Stimulated activated memory B cell treated with anti-CD40 and anti-IgM and Interleukin-4, amounts not matched to agents 10 μg/mL and 1 μg/mL and 100 μg/mL, for 72 hours (primary cell): ENCODE data around the gene HNMT.

ENCODE experiments used
- ATAC-seq: fragments of 150-1000 bp; cut with Tn5 transposase; 2 replicates; pipeline ENCODE4 v1.10.0; 2021
- H3K27ac Mint-ChIP-seq: one replicate; pipeline ENCODE4 v1.8.0; 2022; ENCODE audit warnings: mild to moderate bottlenecking, mixed read lengths
- H3K27me3 Mint-ChIP-seq: one replicate; pipeline ENCODE4 v1.8.0; 2022; ENCODE audit warnings: mixed read lengths
- H3K36me3 Mint-ChIP-seq: one replicate; pipeline ENCODE4 v1.8.0; 2022; ENCODE audit warnings: mixed read lengths
- H3K4me1 Mint-ChIP-seq: one replicate; pipeline ENCODE4 v1.8.0; 2022; ENCODE audit warnings: mixed read lengths
- H3K4me3 Mint-ChIP-seq: one replicate; pipeline ENCODE4 v1.8.0; 2022; ENCODE audit warnings: mild to moderate bottlenecking, moderate library complexity, mixed read lengths
- H3K9me3 Mint-ChIP-seq: one replicate; pipeline ENCODE4 v1.8.0; 2022; ENCODE audit warnings: mixed read lengths

The HNMT gene

DNA sequence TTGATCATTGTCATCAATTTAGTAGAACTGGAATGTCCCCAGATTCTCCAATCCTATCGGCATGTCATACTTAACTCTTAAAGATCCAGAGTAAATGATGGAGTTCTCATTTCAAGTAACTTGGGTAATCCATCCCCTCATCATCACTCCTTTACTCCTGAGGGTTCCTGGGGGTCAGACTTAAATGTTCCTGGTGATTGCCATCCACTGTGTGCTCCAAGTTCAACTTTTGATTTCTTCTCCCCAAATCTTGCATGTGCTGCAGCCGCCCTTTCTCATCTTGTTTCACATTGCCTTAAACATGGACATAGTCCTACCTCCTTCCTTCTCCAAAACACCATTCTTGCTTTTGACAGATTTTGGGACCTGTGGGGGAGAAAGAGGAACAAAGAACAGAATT, 43.2 kb downstream of the HNMT start:
- Mint-ChIP-seq H3K4me1 (no peaks in the 10 kb centered on the region), H3K36me3 (no peaks in the 10 kb centered on the region), H3K9me3 (peaks cover 6% of the 10 kb centered on the region), H3K27ac (no peak overlapping the region), H3K4me3 (no peak overlapping the region), H3K27me3 (no peaks in the 10 kb centered on the region)
- ATAC-seq = no peak

DNA sequence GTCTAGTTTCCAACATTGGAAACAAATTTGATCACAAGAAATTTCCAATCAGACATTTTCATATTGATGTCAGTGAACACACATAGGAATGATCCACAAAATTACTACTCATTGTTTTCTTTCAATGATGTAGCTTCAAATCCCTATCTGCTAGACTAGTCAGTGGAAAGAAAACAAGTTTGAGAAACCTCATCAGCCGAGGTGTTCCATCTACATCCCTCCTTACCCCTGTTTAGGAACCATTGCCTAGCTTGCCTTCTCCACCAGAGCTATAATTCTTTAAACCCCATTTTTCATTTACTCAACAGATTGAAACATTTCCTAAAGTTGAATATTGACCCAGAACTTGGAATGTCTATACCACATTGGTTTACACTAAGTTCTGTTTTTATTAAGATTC, 45.3 kb downstream of the HNMT start:
- H3K36me3 Mint-ChIP-seq = no peaks in the 10 kb centered on the region
- H3K27ac Mint-ChIP-seq = no peak overlapping the region
- H3K27me3 Mint-ChIP-seq = no peaks in the 10 kb centered on the region
- H3K4me3 Mint-ChIP-seq = no peak overlapping the region
- no peak for ATAC-seq
- H3K4me1 Mint-ChIP-seq = no peaks in the 10 kb centered on the region
- H3K9me3 Mint-ChIP-seq = peaks cover 6% of the 10 kb centered on the region

DNA sequence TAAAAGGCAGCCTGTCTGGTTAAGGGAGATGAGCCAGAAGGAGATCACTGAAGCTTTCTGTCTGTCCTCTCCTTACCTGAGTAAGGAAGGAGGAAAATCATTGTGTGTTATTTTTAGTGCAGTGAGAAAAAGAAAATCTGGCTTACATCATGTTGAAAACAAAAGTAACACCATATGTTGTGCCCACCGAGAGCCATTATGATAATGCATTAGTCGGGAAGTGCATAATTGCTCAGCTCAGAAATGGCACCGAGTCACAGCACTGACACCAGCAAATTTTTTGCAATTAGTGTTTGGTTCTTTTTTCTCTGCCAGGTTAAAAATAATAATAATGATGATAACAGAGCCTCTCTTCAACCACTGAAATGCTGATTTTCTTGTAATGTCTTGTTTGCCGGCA, 46.6 kb downstream of the HNMT start:
- Mint-ChIP-seq H3K4me1 (no peaks in the 10 kb centered on the region), H3K36me3 (no peaks in the 10 kb centered on the region), H3K27ac (no peak overlapping the region), H3K4me3 (no peak overlapping the region), H3K27me3 (no peaks in the 10 kb centered on the region), H3K9me3 (peaks cover 6% of the 10 kb centered on the region)
- ATAC-seq = no peak

DNA sequence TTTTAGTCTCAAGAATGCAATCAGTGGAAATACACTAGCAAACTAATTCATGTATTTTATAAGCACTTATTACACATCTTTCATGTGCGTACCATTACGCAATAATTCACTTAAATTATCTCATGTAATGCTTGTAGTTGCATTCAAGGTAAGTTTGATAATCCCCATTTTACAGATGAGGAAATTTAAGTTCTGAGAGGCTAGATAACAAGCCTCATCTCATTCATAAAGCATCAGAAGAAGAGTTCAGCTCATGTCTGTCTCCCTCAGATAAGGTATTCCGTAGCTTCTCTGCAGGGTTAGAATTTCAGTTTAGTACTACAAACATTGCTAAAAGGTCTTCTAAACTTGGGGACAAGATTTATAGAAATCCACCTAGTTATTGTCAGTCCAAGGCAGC, 47.8 kb downstream of the HNMT start:
- H3K27ac Mint-ChIP-seq = no peak overlapping the region
- no peaks in the 10 kb centered on the region for H3K27me3 Mint-ChIP-seq
- peaks cover 6% of the 10 kb centered on the region for H3K9me3 Mint-ChIP-seq
- H3K4me1 Mint-ChIP-seq = no peaks in the 10 kb centered on the region
- no peaks in the 10 kb centered on the region for H3K36me3 Mint-ChIP-seq
- H3K4me3 Mint-ChIP-seq = no peak overlapping the region
- ATAC-seq = no peak

DNA sequence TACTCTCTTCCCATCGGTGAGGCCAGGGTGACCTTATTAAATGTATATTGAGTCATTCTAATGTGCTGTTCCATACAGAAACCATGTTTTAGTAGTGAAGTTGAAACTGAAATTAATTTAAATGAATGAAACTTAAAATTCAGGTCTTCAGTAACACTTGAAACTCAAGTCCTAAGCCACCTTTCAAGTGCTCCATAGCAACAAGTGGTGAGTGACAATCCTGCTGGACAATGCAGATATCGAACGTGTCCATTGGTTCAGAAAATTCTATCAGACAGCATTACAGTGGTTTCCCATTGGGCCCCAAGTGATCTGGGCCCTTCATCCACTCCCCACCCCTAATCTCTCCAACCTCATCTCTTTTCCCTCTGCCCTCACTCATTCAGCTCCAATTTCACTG, 48.7 kb downstream of the HNMT start:
- no peaks in the 10 kb centered on the region for H3K36me3 Mint-ChIP-seq
- peak; percentile 20 for ATAC-seq
- no peaks in the 10 kb centered on the region for H3K27me3 Mint-ChIP-seq
- no peak overlapping the region for H3K4me3 Mint-ChIP-seq
- no peaks in the 10 kb centered on the region for H3K4me1 Mint-ChIP-seq
- no peak overlapping the region for H3K27ac Mint-ChIP-seq
- peaks cover 2% of the 10 kb centered on the region for H3K9me3 Mint-ChIP-seq

DNA sequence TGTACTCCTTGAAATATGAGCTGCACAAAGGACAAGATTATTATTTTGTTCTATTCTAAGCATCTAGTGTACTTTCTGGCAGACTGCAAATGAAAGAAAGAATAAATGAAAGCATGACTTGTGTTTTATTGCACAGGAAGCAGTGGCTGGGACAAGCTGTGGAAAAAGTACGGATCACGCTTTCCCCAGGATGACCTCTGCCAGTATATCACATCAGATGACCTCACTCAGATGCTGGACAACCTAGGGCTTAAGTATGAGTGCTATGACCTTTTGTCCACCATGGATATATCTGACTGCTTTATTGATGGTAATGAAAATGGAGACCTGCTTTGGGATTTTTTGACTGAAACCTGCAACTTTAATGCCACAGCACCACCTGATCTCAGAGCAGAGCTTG, 49.4 kb downstream of the HNMT start:
- no peaks in the 10 kb centered on the region for H3K36me3 Mint-ChIP-seq
- no peaks in the 10 kb centered on the region for H3K9me3 Mint-ChIP-seq
- H3K4me1 Mint-ChIP-seq = no peaks in the 10 kb centered on the region
- H3K27ac Mint-ChIP-seq = no peak overlapping the region
- no peak overlapping the region for H3K4me3 Mint-ChIP-seq
- H3K27me3 Mint-ChIP-seq = no peaks in the 10 kb centered on the region
- ATAC-seq = no peak

DNA sequence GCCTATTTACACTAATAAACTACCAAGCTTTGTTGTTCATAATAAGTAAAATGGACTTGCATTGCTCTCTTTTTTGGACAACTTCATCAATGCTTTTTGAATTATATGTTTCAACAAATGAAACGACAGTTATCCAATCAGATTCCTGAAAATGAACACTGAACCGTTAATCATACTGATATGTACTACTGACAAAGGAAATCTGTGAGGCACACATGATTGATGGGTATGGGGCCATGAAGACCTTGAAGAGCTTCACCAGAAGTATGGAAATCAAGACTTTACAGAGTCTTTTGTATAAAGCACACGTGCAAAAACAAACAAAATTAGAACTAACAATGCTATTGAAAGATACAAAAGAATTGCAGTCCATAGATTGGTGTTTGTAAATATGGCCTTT, 51.2 kb downstream of the HNMT start:
- no peaks in the 10 kb centered on the region for H3K27me3 Mint-ChIP-seq
- H3K9me3 Mint-ChIP-seq = no peaks in the 10 kb centered on the region
- H3K4me3 Mint-ChIP-seq = no peak overlapping the region
- H3K27ac Mint-ChIP-seq = no peak overlapping the region
- no peaks in the 10 kb centered on the region for H3K4me1 Mint-ChIP-seq
- no peak for ATAC-seq
- no peaks in the 10 kb centered on the region for H3K36me3 Mint-ChIP-seq

DNA sequence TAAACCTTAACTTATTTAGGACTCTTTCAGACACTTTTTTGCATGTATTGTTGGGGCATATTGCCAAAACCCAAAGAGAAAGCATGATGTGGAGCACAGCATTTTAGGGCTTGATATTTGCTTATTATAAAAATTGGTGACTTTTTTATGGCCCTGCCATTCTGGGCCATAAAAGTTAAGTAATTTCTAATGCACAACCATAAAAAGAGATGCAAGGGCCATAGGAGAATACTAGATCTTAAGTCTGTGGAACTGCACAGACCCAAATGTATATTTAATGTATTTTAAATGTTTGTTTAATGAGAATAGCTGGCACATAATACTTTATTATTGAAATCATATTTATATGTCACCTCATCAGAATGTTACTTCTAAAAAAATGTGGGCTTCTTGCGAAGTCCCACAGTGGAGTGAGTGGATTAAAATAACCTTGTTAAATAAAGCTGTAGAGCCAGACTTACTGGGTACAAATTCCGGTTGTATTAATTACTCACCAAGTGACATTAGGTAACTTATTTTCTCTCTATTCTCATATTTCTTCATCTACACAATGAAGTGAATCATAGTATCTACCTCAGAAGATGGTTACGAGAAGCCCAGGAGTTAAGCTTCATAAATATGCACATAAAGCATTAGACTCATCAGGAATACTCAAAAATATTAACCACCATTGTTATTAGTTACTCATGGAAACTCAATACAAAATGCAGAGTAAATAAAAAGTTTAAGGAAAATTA, 52.2 kb downstream of the HNMT start:
- no peak overlapping the region for H3K4me3 Mint-ChIP-seq

DNA sequence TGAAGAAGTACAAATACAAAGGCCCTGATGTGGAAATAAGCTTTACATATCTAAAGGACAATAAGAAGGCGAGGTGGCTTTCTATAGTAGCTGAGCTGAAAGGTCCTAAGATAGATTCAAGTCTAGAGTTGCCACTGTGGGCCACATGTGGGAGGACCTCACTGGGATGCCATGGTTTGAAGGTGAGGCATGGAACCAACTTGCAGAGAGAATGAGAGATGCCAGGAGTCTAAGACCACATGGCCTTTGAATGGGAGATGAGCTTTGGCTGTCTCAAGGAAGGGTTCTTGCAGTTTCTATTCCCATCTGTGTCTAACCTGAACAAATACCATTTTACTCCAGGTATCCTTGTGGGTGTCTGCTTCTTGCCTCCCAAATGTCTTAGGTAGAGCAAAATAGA, 53.6 kb downstream of the HNMT start:
- Mint-ChIP-seq H3K27ac (no peak overlapping the region), H3K9me3 (no peaks in the 10 kb centered on the region), H3K27me3 (no peaks in the 10 kb centered on the region), H3K4me3 (no peak overlapping the region), H3K36me3 (no peaks in the 10 kb centered on the region), H3K4me1 (no peaks in the 10 kb centered on the region)
- no peak for ATAC-seq

More for the DNA sequence above, 52.2 kb downstream of the HNMT start:
- H3K27ac Mint-ChIP-seq = no peak overlapping the region
- no peak for ATAC-seq
- no peaks in the 10 kb centered on the region for H3K4me1 Mint-ChIP-seq
- H3K36me3 Mint-ChIP-seq = no peaks in the 10 kb centered on the region
- no peaks in the 10 kb centered on the region for H3K9me3 Mint-ChIP-seq
- H3K27me3 Mint-ChIP-seq = no peaks in the 10 kb centered on the region

DNA sequence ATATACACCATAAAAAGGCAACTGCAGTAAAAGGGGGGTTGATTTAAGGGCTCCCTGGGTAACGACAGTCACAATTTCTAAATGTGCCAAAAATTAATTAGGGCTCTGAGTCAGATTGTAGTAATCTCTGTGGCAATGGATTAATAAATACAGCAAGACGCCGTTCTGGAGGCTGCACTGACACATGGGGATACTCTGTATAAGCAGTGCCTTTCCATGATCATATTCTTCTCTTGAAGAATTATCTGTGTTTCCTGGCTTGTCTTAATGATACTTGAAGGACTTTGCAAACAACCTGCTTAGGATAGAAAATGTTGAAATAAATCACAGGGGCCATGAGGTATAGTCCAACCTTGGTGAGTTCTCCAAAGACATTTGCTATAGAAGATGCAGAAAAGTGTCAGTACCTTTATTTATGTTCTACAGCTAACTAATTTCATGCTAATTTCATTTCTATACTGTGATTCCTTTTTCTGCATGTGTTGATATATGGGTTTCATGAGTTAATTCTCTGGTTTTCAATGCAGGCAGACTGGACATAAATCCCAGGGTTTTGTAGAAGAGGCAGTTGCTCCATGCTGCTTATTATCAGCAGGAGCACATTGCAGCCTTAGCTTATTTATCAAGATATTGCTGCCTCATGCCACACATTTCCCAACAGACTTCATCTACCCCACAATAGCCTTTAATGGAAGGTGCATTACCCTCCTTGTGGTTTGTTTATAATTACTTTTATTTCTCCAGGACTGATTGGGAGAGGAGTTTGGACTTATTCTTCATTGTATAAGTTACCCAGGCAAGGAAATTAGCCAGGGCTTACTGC, 54.8 kb downstream of the HNMT start:
- Mint-ChIP-seq H3K36me3 (no peaks in the 10 kb centered on the region), H3K27ac (no peak overlapping the region), H3K9me3 (no peaks in the 10 kb centered on the region), H3K4me1 (no peaks in the 10 kb centered on the region), H3K4me3 (no peak overlapping the region), H3K27me3 (no peaks in the 10 kb centered on the region)
- no peak for ATAC-seq

DNA sequence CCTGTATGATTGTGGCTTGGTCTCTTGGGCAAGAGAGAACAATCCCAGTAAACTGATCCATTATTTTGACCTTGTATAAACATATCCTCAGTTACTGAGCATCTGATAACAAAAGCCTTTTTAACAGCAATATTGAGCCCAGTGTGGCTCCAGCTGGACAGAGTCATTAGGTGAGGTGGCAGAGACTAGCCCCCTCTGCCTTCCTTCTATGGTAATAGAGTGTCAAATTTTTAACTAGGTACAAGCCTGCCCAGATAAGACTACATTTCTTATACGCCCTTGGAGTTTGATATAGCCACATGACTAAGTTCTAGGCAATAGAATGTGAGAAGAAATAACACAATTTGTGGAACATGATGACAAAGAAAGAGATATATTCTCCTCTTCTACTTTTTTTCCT, 56.2 kb downstream of the HNMT start:
- Mint-ChIP-seq H3K4me3 (no peak overlapping the region), H3K36me3 (no peaks in the 10 kb centered on the region), H3K9me3 (no peaks in the 10 kb centered on the region), H3K27ac (no peak overlapping the region), H3K27me3 (no peaks in the 10 kb centered on the region), H3K4me1 (no peaks in the 10 kb centered on the region)
- no peak for ATAC-seq

DNA sequence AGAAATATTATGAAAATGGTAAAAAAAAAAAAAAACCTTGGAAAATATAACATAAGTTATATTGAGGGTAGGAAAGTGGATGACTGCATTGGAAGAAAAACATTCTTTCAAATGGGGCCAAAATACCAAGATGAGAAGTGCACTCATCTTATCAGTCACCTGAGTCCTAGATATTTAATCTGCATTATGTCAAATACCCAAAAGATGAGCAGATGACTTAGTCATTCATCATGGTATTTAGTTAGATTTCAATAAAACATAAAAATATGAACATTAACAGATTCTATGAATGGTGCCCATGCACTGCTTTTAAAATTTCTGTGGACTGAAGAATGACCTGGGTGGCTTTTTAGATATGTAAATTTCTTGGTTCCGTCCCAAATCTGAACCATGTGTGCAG, 56.9 kb downstream of the HNMT start:
- Mint-ChIP-seq H3K9me3 (no peaks in the 10 kb centered on the region), H3K27me3 (no peaks in the 10 kb centered on the region), H3K27ac (no peak overlapping the region), H3K4me3 (no peak overlapping the region), H3K36me3 (no peaks in the 10 kb centered on the region), H3K4me1 (no peaks in the 10 kb centered on the region)
- ATAC-seq = no peak

DNA sequence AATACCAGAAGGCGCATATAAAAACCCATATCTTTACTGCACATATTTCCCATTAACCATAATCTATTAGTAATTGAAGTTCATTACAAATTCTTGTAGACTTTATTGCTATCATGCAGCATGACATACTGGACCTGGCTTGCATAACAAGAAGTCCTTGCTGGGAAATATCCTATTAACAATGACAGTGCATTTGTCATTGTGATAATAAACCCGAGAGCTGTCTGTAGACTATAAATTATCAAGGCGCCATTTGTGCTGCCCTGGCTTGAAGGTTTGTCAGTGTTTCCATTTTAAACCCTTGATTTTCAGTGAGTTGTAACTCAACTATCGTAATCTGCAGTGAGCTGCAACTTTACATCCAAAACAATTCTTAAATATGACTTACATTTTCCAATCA, 59.0 kb downstream of the HNMT start:
- no peaks in the 10 kb centered on the region for H3K27me3 Mint-ChIP-seq
- H3K27ac Mint-ChIP-seq = no peak overlapping the region
- H3K9me3 Mint-ChIP-seq = no peaks in the 10 kb centered on the region
- H3K36me3 Mint-ChIP-seq = no peaks in the 10 kb centered on the region
- no peak overlapping the region for H3K4me3 Mint-ChIP-seq
- ATAC-seq = no peak
- H3K4me1 Mint-ChIP-seq = no peaks in the 10 kb centered on the region

DNA sequence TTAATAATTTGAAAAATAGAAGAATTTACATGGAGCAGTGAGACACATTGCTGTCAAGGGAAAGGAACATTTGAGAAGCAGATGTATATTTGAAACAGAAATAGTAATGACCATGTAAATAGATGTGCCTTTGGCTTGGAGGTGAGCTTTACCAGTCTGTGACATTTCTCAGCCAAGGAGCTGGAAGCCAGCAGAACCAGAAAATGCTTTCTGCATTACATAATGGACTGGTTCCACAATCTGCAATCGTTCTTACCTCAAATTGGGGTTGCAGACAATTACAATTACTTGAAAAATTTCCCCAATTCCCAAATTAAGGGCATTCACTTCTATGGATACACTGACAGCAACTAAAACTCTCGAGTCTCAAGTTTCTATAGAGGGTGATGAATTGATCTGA, 59.7 kb downstream of the HNMT start:
- Mint-ChIP-seq H3K9me3 (no peaks in the 10 kb centered on the region), H3K27ac (no peak overlapping the region), H3K4me1 (no peaks in the 10 kb centered on the region), H3K4me3 (no peak overlapping the region), H3K36me3 (no peaks in the 10 kb centered on the region), H3K27me3 (no peaks in the 10 kb centered on the region)
- ATAC-seq = no peak

DNA sequence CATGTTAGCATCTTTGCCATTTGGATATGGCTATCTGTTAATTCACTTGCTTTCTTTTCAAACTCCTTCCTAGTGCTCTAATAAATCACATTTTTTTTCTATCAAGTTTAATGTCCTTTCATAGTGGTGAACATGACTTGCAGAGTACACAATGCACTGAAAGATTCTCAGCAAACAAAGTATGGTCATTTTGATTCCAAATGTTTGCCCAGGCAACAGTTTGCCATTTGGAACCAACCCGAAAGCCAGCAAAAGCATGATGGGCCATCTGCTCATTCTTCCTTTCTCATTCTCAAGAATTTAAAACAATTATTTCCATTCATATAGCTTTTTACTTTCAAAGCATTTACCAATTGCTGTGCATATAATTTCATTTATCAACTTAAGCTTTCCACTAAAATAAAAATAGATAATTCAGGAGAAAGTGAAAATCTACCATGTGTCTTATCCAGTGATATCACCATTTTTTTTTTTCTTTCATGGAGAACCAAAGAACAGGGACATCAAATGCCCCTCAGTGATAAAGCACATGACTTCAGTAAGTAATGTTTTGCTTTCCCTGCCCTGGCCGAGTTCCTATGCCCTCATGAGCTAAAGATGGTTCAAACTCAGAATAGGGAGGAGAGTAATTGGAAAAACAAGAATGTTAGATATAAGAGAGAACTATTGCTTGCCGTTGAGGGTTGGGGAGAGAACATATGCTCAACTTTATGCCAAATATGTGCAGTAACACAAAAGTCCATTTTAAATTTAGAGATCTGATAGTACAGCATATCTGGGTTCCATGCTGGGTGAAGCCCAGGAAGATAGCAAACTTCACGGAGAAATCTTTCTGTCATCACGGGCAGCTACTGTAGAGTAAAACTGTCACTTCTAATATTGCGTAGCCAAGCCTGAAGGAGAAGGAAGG, 62.1 kb downstream of the HNMT start:
- Mint-ChIP-seq H3K9me3 (no peaks in the 10 kb centered on the region), H3K4me1 (no peaks in the 10 kb centered on the region), H3K27ac (no peak overlapping the region), H3K36me3 (no peaks in the 10 kb centered on the region), H3K4me3 (no peak overlapping the region), H3K27me3 (no peaks in the 10 kb centered on the region)
- no peak for ATAC-seq
